A673 (cell line): ENCODE measurements around the gene SRCIN1. TPM values are rescaled to one million over a fixed set of nuclear protein-coding genes. Genes with fewer than 3 reads are reported as not detected.

Source experiments
- BruUV-seq: library from RNA; stranded (reverse); fragments of 400-500 nt; replicated peaks from 2 replicates; lab custom pipeline; 2021; lab: Mats Ljungman, UMichigan
- CTCF ChIA-PET: fragments of 300-600 bp; sonication (Branson Sonifier 250); formaldehyde crosslinking; loops from one replicate; lab custom pipeline; 2022; ENCODE audit warnings: antibody characterized with exemption; lab: Charles Lee
- POLR2A ChIA-PET: fragments of 300-600 bp; sonication (Branson Sonifier 250); formaldehyde crosslinking; loops from one replicate; lab custom pipeline; 2022; ENCODE audit warnings: antibody characterized with exemption; ENCODE audit not compliant: low non-redundant PET; lab: Charles Lee
- DNase-seq: peaks from one replicate; pipeline ENCODE4 v3.0.0-alpha.2; 2015; ENCODE audit warnings: low spot score
- H3K27ac ChIP-seq: fragments of 200-600 bp; sonication (generic); 2 replicates; pipeline ENCODE4 v1.5.1; 2016; ENCODE audit warnings: mixed run types, low read depth, mild to moderate bottlenecking, mixed read lengths, antibody characterized with exemption, low read length; ENCODE audit not compliant: poor library complexity, severe bottlenecking
- H3K27me3 ChIP-seq: fragments of 200-600 bp; sonication (generic); replicated peaks from 2 replicates; pipeline ENCODE4 v1.6.1; 2017; ENCODE audit warnings: mixed run types, low read depth, mild to moderate bottlenecking, mixed read lengths, antibody characterized with exemption, low read length; ENCODE audit not compliant: insufficient read depth, poor library complexity
- H3K36me3 ChIP-seq: fragments of 200-600 bp; sonication (generic); 2 replicates; pipeline ENCODE4 v1.6.1; 2016; ENCODE audit warnings: mixed run types, mild to moderate bottlenecking, mixed read lengths, antibody characterized with exemption, low read length; ENCODE audit not compliant: insufficient read depth, poor library complexity, severe bottlenecking
- H3K4me1 ChIP-seq: fragments of 200-600 bp; sonication (generic); 2 replicates; pipeline ENCODE4 v1.6.1; 2017; ENCODE audit warnings: mixed run types, mild to moderate bottlenecking, mixed read lengths, antibody characterized with exemption, low read length; ENCODE audit not compliant: insufficient read depth, poor library complexity, severe bottlenecking
- H3K4me3 ChIP-seq: fragments of 200-600 bp; sonication (generic); 2 replicates; pipeline ENCODE4 v1.5.1; 2016; ENCODE audit warnings: low read depth, mixed run types, mild to moderate bottlenecking, mixed read lengths, low read length; ENCODE audit not compliant: poor library complexity, severe bottlenecking
- H3K9me3 ChIP-seq: fragments of 200-600 bp; sonication (generic); 2 replicates; pipeline ENCODE4 v1.6.1; 2016; ENCODE audit warnings: mixed run types, low read depth, mild to moderate bottlenecking, mixed read lengths, antibody characterized with exemption, low read length; ENCODE audit not compliant: poor library complexity, severe bottlenecking
- EZH2 ChIP-seq: fragments of 200-600 bp; sonication (generic); IDR thresholded peaks from 2 replicates; pipeline ENCODE4 v1.6.1; 2017; ENCODE audit warnings: borderline replicate concordance, low read depth, mild to moderate bottlenecking, mixed read lengths, antibody characterized with exemption, low read length; ENCODE audit not compliant: poor library complexity, severe bottlenecking
- intact Hi-C: fragments of 100-400 bp; cut with micrococcal nuclease; formaldehyde crosslinking; loops from one replicate; pipeline ENCODE4 v1.10.0; 2022; ENCODE audit not compliant: unreplicated experiment
- total RNA-seq: library from RNA; stranded (reverse); gene quantifications from 2 replicates; pipeline ENCODE4 v1.2.3, GENCODE V29; 2021
- TF ChIP-seq, protein P1 (sequence below): fragments of 300-800, 200-600 bp; sonication (generic); conservative IDR thresholded peaks from 2 replicates; pipeline ENCODE4 v1.5.1; 2017; ENCODE audit warnings: low read depth, mild to moderate bottlenecking, antibody characterized with exemption, low read length, moderate library complexity, mixed read lengths

Gene SRCIN1
- total RNA-seq, 1 experiment from 2014 or later = 1.6 TPM

DNA sequence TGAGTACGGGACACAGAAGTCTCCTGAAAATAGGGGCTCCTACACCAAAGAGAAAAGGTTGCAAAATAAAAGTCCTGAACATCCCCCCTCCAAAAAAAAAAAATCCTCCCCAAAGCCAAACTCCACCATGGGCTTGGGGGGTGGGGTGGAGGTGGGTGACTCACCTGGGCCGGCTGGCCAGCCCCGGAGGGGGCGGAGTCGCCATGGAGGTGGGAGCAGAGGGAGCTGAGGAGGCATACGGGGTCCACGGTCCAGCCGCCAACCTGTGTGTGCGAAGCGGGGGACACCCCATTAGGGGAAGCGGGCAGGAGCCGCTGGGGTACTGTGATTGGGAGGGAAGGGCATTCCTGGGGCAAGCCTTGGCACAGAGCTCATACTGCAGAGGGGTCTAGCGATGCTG, 31.0 kb downstream of the SRCIN1 start:
- Histone ChIP-seq H3K9me3 (no peaks in the 10 kb centered on the region), H3K27ac (no peak overlapping the region), H3K27me3 (peaks cover 29% of the 10 kb centered on the region), H3K4me3 (no peak overlapping the region), H3K36me3 (no peaks in the 10 kb centered on the region), H3K4me1 (no peaks in the 10 kb centered on the region)
- CTCF ChIA-PET = no interaction called here
- no peak for TF ChIP-seq EZH2
- TF ChIP-seq, protein P1, sequence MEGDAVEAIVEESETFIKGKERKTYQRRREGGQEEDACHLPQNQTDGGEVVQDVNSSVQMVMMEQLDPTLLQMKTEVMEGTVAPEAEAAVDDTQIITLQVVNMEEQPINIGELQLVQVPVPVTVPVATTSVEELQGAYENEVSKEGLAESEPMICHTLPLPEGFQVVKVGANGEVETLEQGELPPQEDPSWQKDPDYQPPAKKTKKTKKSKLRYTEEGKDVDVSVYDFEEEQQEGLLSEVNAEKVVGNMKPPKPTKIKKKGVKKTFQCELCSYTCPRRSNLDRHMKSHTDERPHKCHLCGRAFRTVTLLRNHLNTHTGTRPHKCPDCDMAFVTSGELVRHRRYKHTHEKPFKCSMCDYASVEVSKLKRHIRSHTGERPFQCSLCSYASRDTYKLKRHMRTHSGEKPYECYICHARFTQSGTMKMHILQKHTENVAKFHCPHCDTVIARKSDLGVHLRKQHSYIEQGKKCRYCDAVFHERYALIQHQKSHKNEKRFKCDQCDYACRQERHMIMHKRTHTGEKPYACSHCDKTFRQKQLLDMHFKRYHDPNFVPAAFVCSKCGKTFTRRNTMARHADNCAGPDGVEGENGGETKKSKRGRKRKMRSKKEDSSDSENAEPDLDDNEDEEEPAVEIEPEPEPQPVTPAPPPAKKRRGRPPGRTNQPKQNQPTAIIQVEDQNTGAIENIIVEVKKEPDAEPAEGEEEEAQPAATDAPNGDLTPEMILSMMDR = no peak
- POLR2A ChIA-PET = no interaction called here
- no TSS peak for BruUV-seq
- no peak for DNase-seq
- intact Hi-C loops = no loop called here

DNA sequence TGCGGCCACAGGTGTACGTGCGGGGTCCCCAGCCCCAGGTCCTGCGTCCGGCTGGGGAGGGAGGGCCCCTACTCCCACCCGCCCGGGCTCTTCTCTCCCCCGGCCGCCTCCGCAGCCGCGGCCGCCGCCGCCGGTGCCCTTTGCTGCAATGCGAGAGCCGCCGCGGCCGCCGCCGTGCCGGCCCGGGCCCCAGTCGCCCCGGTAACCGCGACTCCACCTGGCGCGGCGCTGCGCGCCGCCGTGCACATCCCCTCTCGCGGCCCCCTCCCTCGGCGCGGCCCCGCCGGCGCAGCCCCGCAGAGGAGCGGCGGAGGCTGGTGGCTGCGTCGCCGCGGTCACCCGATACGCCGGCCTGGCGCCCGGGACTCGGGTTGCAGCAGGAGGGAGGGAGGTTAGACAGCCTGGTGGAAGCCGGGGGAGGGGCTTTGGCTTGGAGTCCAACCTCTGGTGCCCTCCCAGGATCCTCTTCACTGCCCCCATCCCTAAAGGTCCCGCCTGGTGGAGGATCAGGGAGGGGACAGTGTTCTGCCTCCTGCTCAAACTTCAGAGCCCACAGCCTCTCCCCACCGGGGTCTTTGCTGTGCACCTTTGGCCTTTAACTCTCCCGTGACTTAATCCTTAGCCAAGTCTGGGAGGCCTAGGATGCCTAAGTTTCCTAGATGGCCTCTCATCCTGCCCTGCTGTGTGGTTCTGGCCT, 32.9 kb downstream of the SRCIN1 start:
- Histone ChIP-seq H3K9me3 (no peaks in the 10 kb centered on the region), H3K27me3 (peaks cover 21% of the 10 kb centered on the region), H3K36me3 (no peaks in the 10 kb centered on the region), H3K4me3 (peak overlapping the region; percentile 15), H3K27ac (no peak overlapping the region), H3K4me1 (no peaks in the 10 kb centered on the region)
- BruUV-seq = no TSS peak
- no peak for DNase-seq
- POLR2A ChIA-PET = no interaction called here
- CTCF ChIA-PET = no interaction called here
- intact Hi-C loops = no loop called here
- TF ChIP-seq, protein P1 = no peak
- no peak for TF ChIP-seq EZH2

DNA sequence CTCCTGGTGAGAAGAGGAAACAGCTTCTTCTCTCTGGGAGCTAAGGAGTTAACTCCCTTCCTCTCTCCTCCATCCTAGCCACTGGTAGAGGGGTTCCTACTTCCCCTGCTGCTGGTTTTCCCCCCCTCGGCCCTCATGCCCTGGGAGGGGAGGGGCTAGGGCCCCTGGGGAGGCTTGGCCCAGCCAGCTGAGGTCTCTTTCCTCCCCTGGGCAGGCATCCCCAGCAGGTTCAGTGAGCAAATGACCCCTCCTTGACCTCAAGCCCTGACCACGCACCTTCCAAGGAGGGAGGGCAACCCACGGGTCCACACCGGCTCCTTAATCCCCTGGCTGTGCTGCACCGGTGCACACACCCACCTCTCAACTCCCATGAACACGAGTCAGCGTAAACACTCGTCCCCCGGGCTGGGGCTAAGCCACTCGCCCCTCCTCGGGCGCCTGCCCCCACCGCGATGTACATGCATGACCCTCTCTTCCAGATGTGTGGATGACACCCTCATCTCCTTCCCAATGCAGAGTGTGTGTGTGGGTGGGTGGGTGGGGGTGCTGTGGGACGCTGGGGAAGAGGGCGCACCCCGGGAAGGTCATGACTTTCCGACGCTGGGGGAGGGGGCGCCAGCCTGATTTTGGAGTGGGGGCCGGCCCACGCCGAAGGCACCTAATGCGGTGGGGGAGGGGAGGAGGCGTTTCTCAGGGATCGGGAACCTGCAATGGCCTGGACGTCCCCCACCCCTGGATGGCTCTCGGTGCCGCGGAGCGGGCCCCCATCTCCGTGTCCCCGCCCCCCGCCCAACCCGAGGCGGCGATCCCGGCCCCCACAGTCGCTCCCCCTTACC, 33.7 kb downstream of the SRCIN1 start:
- Histone ChIP-seq H3K27ac (no peak overlapping the region), H3K27me3 (peaks cover 16% of the 10 kb centered on the region), H3K36me3 (no peaks in the 10 kb centered on the region), H3K9me3 (no peaks in the 10 kb centered on the region), H3K4me1 (no peaks in the 10 kb centered on the region), H3K4me3 (peak overlapping the region; percentile 15)
- POLR2A ChIA-PET = no interaction called here
- intact Hi-C loops = no loop called here
- CTCF ChIA-PET = no interaction called here
- BruUV-seq = no TSS peak
- DNase-seq = no peak
- TF ChIP-seq, protein P1 = no peak
- no peak for TF ChIP-seq EZH2
